Smooth muscle cell of bladder (primary cell): ENCODE results near the gene SLC25A23. TPM values are rescaled to one million over a fixed set of nuclear protein-coding genes. Genes with fewer than 3 reads are reported as not detected.

Experiments used
- total RNA-seq: library from RNA; depleted of rRNA; stranded (reverse); fragments of >200 nt; gene quantifications from 2 replicates; pipeline ENCODE4 v1.2.3, GENCODE V29; 2014

Gene SLC25A23
- total RNA-seq, result 14.4 and 15.1 TPM in 2 replicates

GRCh38 chr19:6459262-6460098 is at the start of gene SLC25A23:
SLC25A23 (minus strand) TSS chr19:6459792; CDS start chr19:6459628, 164 bp downstream.

GRCh38 chr19:6501740-6502648 is 42.4 kb upstream of the SLC25A23 start, which contains the start of gene TUBB4A:
TUBB4A (minus strand) TSS chr19:6502309; CDS start chr19:6502212, 97 bp downstream.

GRCh38 chr19:6481541-6482342 is 22.1 kb upstream of the SLC25A23 start, which contains the start of gene DENND1C:
DENND1C (minus strand) TSS chr19:6481787; CDS start chr19:6481695, 92 bp downstream.

DNA sequence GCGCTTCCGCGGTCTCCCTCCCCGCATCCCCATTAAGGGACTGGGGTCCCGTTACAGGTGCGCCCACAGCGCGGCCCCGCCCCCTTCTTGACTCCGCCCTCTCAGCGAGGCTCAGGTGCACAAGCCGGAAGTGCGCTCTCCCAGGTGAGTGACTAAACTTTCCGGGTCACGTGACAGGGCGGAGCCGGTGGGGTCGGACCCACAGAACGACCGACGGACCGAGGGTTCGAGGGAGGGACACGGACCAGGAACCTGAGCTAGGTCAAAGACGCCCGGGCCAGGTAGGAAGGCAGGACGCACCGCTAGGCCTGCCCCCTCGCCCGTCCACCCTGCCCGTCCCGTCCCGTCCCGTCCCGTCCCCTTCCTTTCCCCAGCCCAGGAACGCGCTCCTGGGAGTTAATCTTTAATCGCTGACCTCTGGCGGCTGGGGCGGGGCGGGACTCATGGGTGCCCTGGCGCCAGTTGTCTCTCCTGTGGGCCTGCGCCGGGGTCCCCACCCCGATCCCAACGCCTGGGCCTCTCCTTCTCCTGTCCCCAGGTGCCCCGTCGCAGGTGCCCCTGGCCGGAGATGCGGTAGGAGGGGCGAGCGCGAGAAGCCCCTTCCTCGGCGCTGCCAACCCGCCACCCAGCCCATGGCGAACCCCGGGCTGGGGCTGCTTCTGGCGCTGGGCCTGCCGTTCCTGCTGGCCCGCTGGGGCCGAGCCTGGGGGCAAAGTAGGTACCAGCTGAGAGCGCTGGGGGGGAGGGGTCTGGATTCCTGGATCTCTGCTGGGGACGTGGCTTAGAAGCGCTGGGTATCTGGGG is 4.7 kb upstream of the SLC25A23 start, which contains the start of gene CRB3:
Gene CRB3 (plus strand): TSS at position 202 of the 804 bp plus-strand sequence. CDS start 431 bp downstream, at position 633.

DNA sequence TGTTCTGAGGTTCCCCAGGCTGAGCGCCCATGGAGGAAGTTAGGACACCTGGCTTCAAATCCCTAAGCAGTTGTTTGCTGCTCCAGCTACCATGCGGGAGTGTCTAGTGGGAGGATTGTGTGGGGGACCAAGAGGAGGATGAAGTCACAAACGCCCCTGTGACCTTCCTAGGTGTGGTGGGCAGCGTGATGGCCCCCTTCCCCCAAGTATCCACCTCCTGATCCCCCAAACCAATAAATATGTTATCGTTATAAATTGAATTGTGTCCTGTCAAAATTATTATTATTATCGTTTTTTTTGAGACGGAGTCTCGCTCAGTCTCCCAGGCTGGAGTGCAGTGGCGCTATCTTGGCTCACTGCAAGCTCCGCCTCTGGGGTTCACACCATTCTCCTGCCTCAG is 25.9 kb downstream of the SLC25A23 start, which contains the start of gene SLC25A41:
Gene SLC25A41 (minus strand): TSS at position 101 of the 400 bp plus-strand sequence. CDS start 70 bp downstream, at position 31.

DNA sequence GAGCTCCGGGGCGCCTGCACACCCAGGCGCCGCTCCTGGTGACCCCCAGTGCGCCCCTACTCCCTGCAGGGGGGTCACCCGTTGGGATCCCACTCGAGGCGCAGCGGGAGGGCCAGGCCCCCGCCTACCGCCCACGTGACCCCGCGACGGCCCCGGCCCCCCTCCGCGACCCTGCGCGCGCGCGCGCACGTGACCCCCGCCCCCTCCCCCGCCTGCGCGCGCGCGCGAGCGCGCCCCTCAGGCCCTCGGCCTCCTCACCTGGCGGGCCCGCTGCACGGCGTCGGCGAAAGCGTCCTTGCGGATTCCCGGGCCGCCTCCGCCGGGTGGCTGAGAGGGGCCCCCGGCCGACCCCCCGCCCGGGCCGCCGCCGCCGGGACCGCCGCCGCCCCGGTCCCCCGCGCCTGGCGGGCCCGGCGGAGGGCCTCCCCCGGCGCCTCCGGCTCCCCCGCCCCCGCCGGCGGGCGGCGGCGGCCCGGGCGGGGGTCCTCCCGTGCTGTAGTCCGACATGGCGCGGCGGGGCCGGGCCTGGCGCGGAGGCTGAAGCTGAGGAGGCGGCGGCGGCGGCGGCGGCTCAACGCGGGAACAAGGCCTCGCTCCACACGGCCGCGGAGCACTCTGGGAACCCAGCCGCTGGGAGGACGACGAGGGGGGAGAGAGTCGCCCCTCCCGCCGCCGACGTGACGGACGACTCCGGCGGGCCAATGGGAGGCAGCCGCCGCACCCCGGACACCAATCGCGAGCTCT is 35.2 kb downstream of the SLC25A23 start, which contains the start of gene KHSRP:
Gene KHSRP (minus strand): TSS at position 617 of the 744 bp plus-strand sequence. CDS start 110 bp downstream, at position 507.

DNA sequence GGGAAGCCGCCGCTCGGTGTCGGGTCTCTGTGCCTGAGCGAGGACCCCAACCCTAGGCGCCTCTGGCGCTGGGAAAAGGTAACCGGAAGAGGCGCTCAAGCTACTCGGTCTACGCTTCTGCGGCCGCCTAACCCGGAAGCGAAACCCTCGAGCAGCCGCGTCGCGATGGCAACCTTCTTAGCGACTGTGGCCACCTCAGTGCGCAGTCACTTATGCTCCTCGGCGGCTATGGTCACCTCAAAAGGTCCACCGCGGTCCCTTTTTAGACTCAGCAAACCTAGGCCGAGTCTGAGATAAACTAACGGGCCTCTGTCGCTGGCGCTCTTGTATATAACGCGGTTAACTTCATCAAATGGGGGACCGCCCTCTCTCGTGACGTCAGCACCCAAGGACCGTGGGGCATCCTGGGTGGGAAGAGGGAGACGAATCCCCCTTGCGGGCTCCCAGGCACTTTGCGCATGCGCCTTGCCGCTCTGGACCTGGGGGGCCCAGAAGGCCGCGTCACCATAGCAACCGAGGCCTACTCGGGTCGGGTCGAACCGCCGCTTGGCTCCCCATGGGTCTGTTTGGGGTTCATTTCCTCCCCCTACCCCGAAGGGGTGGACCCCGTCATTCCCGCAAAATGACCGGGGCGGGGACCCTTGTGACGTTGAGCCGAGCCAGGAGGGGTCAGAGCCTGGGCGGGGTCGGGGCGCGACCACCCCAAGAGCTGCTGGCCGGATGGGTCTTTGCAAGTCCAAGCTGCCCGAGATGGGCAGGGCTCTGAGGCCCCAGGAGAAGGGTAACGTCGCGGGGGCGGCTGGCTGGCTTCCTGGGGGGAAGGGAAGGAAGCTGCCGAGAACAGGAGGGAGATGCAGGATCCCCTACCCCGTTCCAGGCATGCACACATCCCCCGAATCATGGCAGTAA is 66.3 kb downstream of the SLC25A23 start, which contains the start of gene GTF2F1:
Gene GTF2F1 (minus strand): TSS at position 91 of the 909 bp plus-strand sequence. CDS start 169 bp downstream, outside the sequence.

Other genes starting within 250 kb of the SLC25A23 start
- 4.4 and 8.1 TPM in 2 replicates for gene MLLT1, start 179.8 kb downstream of the SLC25A23 start, total RNA-seq
- gene ACER1, start 126.2 kb downstream of the SLC25A23 start, total RNA-seq, result not detected in 2 replicates
- 47.2 and 49.1 TPM in 2 replicates for gene CLPP, start 98.3 kb downstream of the SLC25A23 start, total RNA-seq
- gene ALKBH7, start 87.0 kb downstream of the SLC25A23 start, total RNA-seq, result 28.5 and 30.6 TPM in 2 replicates
- 0.43 and 0.92 TPM in 2 replicates for gene PSPN, start 83.9 kb downstream of the SLC25A23 start, total RNA-seq
- 68.9 and 78.9 TPM in 2 replicates for gene GTF2F1, start 66.6 kb downstream of the SLC25A23 start, total RNA-seq
- gene KHSRP, start 35.0 kb downstream of the SLC25A23 start, total RNA-seq, result 63.7 and 81.1 TPM in 2 replicates
- not detected in 2 replicates for gene SLC25A41, start 26.0 kb downstream of the SLC25A23 start, total RNA-seq
- not detected in 2 replicates for gene CRB3, start 4.5 kb upstream of the SLC25A23 start, total RNA-seq
- gene DENND1C, start 22.0 kb upstream of the SLC25A23 start, total RNA-seq, result not detected in 2 replicates
- gene TUBB4A, start 42.5 kb upstream of the SLC25A23 start, total RNA-seq, result not detected in 2 replicates
- gene TNFSF9, start 71.2 kb upstream of the SLC25A23 start, total RNA-seq, result 0.28 and 0.37 TPM in 2 replicates
- gene CD70, start 131.4 kb upstream of the SLC25A23 start, total RNA-seq, result not detected in 2 replicates
- 0.09 TPM in 1 of 2 replicates, not detected in the other for gene TNFSF14, start 210.4 kb upstream of the SLC25A23 start, total RNA-seq